SU-DHL-6 (cell line): ENCODE data around the gene OSTN.

Experiments
- H2AFZ ChIP-seq: fragments of 200-600 bp; sonication (generic); 2 replicates; pipeline ENCODE4 v1.6.1; 2014; ENCODE audit warnings: low read depth, mild to moderate bottlenecking, moderate library complexity, mixed read lengths, antibody characterized with exemption, low read length; ENCODE audit not compliant: severe bottlenecking
- H3F3A ChIP-seq: fragments of 200-600 bp; shearing (Covaris generic); 2 replicates; pipeline ENCODE4 v1.6.0; 2016; ENCODE audit warnings: antibody characterized with exemption, mild to moderate bottlenecking; ENCODE audit not compliant: insufficient read depth
- H3K27ac ChIP-seq: fragments of 200-600 bp; sonication (generic); 2 replicates; pipeline ENCODE4 v1.5.1; 2016; ENCODE audit warnings: low read depth, mild to moderate bottlenecking, low read length, moderate library complexity, mixed read lengths
- H3K27me3 ChIP-seq: fragments of 200-600 bp; sonication (generic), shearing (Covaris generic); 2 replicates; pipeline ENCODE4 v1.6.0; 2014; ENCODE audit warnings: mild to moderate bottlenecking, low read length
- H3K36me3 ChIP-seq: fragments of 200-600 bp; sonication (generic); 2 replicates; pipeline ENCODE4 v1.6.1; 2014; ENCODE audit warnings: mild to moderate bottlenecking, low read length, mixed read lengths
- H3K4me2 ChIP-seq: fragments of 300-600, 200-600 bp; shearing (Covaris generic), sonication (generic); 2 replicates; pipeline ENCODE4 v1.6.0; 2014; ENCODE audit warnings: low read length, low read depth, mild to moderate bottlenecking; ENCODE audit not compliant: poor library complexity, severe bottlenecking
- H3K4me3 ChIP-seq: fragments of 200-600 bp; sonication (generic); 2 replicates; pipeline ENCODE4 v1.5.1; 2014; ENCODE audit warnings: antibody characterized with exemption, low read length, mild to moderate bottlenecking, mixed read lengths; ENCODE audit not compliant: insufficient read depth, poor library complexity, severe bottlenecking
- H3K79me2 ChIP-seq: fragments of 200-600 bp; sonication (generic); 2 replicates; pipeline ENCODE4 v1.6.1; 2014; ENCODE audit warnings: mild to moderate bottlenecking, low read length, moderate library complexity; ENCODE audit not compliant: insufficient read depth
- H3K9ac ChIP-seq: fragments of 200-600 bp; sonication (generic); 2 replicates; pipeline ENCODE4 v1.7.0; 2014; ENCODE audit warnings: mild to moderate bottlenecking, low read length
- H3K9me2 ChIP-seq: fragments of 200-600 bp; sonication (generic); replicated peaks from 2 replicates; pipeline ENCODE4 v1.6.1; 2014; ENCODE audit warnings: low read length; ENCODE audit not compliant: insufficient read depth
- H3K9me3 ChIP-seq: fragments of 200-600 bp; sonication (generic); 2 replicates; pipeline ENCODE4 v1.6.1; 2014; ENCODE audit warnings: low read length, mixed read lengths; ENCODE audit not compliant: insufficient read depth
- H4K20me1 ChIP-seq: fragments of 200-600 bp; sonication (generic); 2 replicates; pipeline ENCODE4 v1.6.1; 2014; ENCODE audit warnings: low read depth, mild to moderate bottlenecking, antibody characterized with exemption, low read length, moderate library complexity, mixed read lengths
- CTCF ChIP-seq: fragments of 200-600 bp; sonication (generic); IDR thresholded peaks from one replicate; pipeline ENCODE4 v1.5.1; 2017; ENCODE audit warnings: antibody characterized with exemption, mild to moderate bottlenecking, low read length, moderate library complexity; ENCODE audit not compliant: insufficient read depth, poor library complexity, severe bottlenecking
- EZH2phosphoT487 ChIP-seq: fragments of 200-600 bp; sonication (generic), shearing (Covaris generic); conservative IDR thresholded peaks from 2 replicates; pipeline ENCODE4 v1.6.1; 2018; ENCODE audit warnings: mild to moderate bottlenecking, antibody characterized with exemption, low read length, moderate library complexity, mixed read lengths

OSTN gene

GRCh38 chr3:191257286-191257685 lies 58.2 kb downstream of the OSTN start:
- H3K27ac ChIP-seq = no peak overlapping the region
- H3K9ac ChIP-seq = no peak overlapping the region
- no peaks in the 10 kb centered on the region for H3K9me2 ChIP-seq
- no peak overlapping the region for H3K4me2 ChIP-seq
- no peaks in the 10 kb centered on the region for H3K9me3 ChIP-seq
- no peak overlapping the region for H2AFZ ChIP-seq
- H3K4me3 ChIP-seq = no peak overlapping the region
- H3F3A ChIP-seq = no peaks in the 10 kb centered on the region
- H3K27me3 ChIP-seq = no peaks in the 10 kb centered on the region
- H4K20me1 ChIP-seq = no peaks in the 10 kb centered on the region
- no peaks in the 10 kb centered on the region for H3K79me2 ChIP-seq
- no peaks in the 10 kb centered on the region for H3K36me3 ChIP-seq
- no peak for TF ChIP-seq EZH2phosphoT487

GRCh38 chr3:191259486-191259885 lies 60.4 kb downstream of the OSTN start:
- Histone ChIP-seq H3K9me2 (no peaks in the 10 kb centered on the region), H2AFZ (no peak overlapping the region), H3K27me3 (no peaks in the 10 kb centered on the region), H3K27ac (no peak overlapping the region), H3F3A (no peaks in the 10 kb centered on the region), H3K9me3 (no peaks in the 10 kb centered on the region), H3K79me2 (no peaks in the 10 kb centered on the region), H3K4me3 (no peak overlapping the region), H3K36me3 (no peaks in the 10 kb centered on the region), H3K4me2 (no peak overlapping the region), H3K9ac (no peak overlapping the region), H4K20me1 (no peaks in the 10 kb centered on the region)
- TF ChIP-seq CTCF (no peak), EZH2phosphoT487 (no peak)

DNA sequence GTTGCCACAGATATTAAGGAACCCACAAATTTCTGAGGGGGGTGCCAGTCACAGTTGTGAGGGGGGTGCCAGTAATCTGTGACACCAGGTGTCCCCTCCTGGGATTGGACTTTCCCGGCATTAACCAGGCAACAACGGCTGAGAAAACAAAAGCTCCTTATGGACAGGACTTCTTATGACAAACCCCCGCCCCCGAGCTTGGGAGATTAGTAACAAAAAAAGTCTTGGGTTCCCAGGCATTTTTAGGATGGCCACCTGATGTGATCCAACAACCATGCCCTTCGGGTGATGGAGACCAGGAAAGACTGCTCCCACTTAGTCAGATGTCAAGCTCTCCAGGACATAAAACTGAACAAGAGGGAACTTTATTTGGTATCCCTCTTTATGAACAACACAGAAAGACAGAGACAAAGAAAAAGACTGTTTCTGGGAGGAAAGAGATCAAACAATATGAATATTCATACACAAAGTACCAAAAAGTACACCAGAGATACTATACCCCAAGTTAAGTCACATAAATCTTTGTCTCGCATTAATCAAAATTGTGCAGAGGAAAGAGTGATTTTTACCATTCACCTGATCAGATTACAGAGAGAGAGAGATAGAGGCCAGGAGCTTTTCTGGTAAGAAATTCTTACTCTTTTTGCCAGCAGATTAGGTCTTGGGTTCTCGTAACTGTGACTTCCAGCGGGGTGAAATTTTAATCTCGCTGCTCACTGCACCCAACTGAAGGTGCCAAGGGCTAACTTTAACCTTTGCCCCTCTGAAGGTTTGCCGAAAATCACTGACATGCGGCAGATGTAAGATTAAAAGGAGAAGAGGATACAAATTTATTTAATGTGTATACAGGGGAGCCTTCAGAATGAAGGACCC lies 61.6 kb downstream of the OSTN start:
- Histone ChIP-seq H3K9me3 (no peaks in the 10 kb centered on the region), H3K27me3 (no peaks in the 10 kb centered on the region), H2AFZ (no peak overlapping the region), H3K79me2 (no peaks in the 10 kb centered on the region), H3K36me3 (no peaks in the 10 kb centered on the region), H3K9me2 (no peaks in the 10 kb centered on the region), H3K9ac (no peak overlapping the region), H3F3A (no peaks in the 10 kb centered on the region), H3K4me3 (no peak overlapping the region), H4K20me1 (no peaks in the 10 kb centered on the region), H3K4me2 (no peak overlapping the region), H3K27ac (no peak overlapping the region)
- no peak for TF ChIP-seq EZH2phosphoT487
- no peak for TF ChIP-seq CTCF

DNA sequence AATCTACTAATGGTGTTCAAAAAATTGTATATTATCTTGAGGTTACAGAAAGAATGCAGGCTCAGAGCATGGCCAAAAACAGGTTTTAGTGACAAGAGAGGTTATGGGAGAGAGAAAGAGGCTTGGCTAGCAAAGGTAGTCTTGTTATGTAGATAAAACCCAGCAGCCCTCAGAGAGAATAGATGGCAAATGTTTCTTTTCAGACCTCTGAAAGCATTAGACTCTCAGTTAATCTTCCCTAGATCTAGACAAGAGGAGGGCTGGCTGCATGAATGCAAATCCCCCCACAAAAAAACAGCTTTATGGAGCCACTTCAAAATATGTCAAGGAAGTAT lies 62.2 kb downstream of the OSTN start:
- Histone ChIP-seq H2AFZ (no peak overlapping the region), H3K27me3 (no peaks in the 10 kb centered on the region), H3K9ac (no peak overlapping the region), H3K36me3 (no peaks in the 10 kb centered on the region), H3F3A (no peaks in the 10 kb centered on the region), H3K27ac (no peak overlapping the region), H3K9me2 (no peaks in the 10 kb centered on the region), H4K20me1 (no peaks in the 10 kb centered on the region), H3K4me2 (no peak overlapping the region), H3K9me3 (no peaks in the 10 kb centered on the region), H3K79me2 (no peaks in the 10 kb centered on the region), H3K4me3 (no peak overlapping the region)
- TF ChIP-seq EZH2phosphoT487 (no peak), CTCF (no peak)
